Spinal cord (tissue), 10 donors: Measurements from ENCODE around the gene DISP3. TPM values are rescaled to one million over a fixed set of nuclear protein-coding genes. Genes with fewer than 3 reads are reported as not detected.

ENCODE experiments used
- DNase-seq, 6 donors: peaks; one replicate each; pipeline versions ENCODE4 v3.0.0 to v3.0.0-alpha.2; 2013 to 2015; ENCODE audit warnings: low spot score in 6 of 6, low read depth in 4 of 6
- H3K27ac ChIP-seq: one replicate; pipeline ENCODE4 v1.5.1; 2013; ENCODE audit warnings: low read depth, low read length, control low read depth
- H3K27me3 ChIP-seq: one replicate; pipeline ENCODE4 v1.6.1; 2013; ENCODE audit warnings: low read length; ENCODE audit not compliant: control insufficient read depth, insufficient read depth
- H3K36me3 ChIP-seq: one replicate; pipeline ENCODE4 v1.6.1; 2013; ENCODE audit warnings: low read length; ENCODE audit not compliant: control insufficient read depth, insufficient read depth
- H3K4me1 ChIP-seq: one replicate; pipeline ENCODE4 v1.6.1; 2013; ENCODE audit warnings: low read length; ENCODE audit not compliant: control insufficient read depth, insufficient read depth
- H3K4me3 ChIP-seq: one replicate; pipeline ENCODE4 v1.5.1; 2013; ENCODE audit warnings: low read depth, low read length, control low read depth
- H3K9me3 ChIP-seq: one replicate; pipeline ENCODE4 v1.6.1; 2013; ENCODE audit warnings: low read length; ENCODE audit not compliant: control insufficient read depth, insufficient read depth
- WGBS: methylation state at CpG from one replicate; pipeline ENCODE4 v1.1.5; 2013; ENCODE audit warnings: missing lambda C conversion rate; ENCODE audit not compliant: insufficient coverage; 5-methylcytosine and 5-hydroxymethylcytosine counted together
- polyA plus RNA-seq, 2 donors: library from polyadenylated mRNA; unstranded; fragments of 120-200 nt; gene quantifications; one replicate each; pipeline ENCODE4 v1.2.1, GENCODE V29; 2013; ENCODE audit not compliant: insufficient read length in 2 of 2
- total RNA-seq, 2 donors: library from RNA; depleted of rRNA in 1 of 2; stranded (reverse); fragments of 120-200 nt in 1 of 2; fragments of >200 nt in 1 of 2; gene quantifications; one replicate each; pipeline versions ENCODE4 v1.2.3 to v1.2.4, GENCODE V29; 2013 to 2014
- donor health status: healthy.

Gene DISP3
- total and polyA plus RNA-seq, 4 donors, result 7.4 to 29.3 (median 18.4) TPM

GRCh38 chr1:11443043-11443442 lies 35.9 kb upstream of the DISP3 start:
- H3K27me3 ChIP-seq, result no peaks in the 10 kb centered on the region
- peaks cover 56% of the 10 kb centered on the region for H3K4me1 ChIP-seq
- H3K9me3 ChIP-seq, result no peaks in the 10 kb centered on the region
- WGBS, result 100% methylated on average over 1 of the region's 1 CpG
- no peak overlapping the region for H3K27ac ChIP-seq
- DNase-seq, result no peak
- no peaks in the 10 kb centered on the region for H3K36me3 ChIP-seq
- no peak overlapping the region for H3K4me3 ChIP-seq

GRCh38 chr1:11443961-11444658 lies 34.8 kb upstream of the DISP3 start:
- peaks cover 50% of the 10 kb centered on the region for H3K4me1 ChIP-seq
- no peaks in the 10 kb centered on the region for H3K27me3 ChIP-seq
- no peaks in the 10 kb centered on the region for H3K9me3 ChIP-seq

GRCh38 chr1:11444907-11445306 lies 34.0 kb upstream of the DISP3 start:
- no peaks in the 10 kb centered on the region for H3K36me3 ChIP-seq
- no peak for DNase-seq
- no peak overlapping the region for H3K27ac ChIP-seq
- no peaks in the 10 kb centered on the region for H3K9me3 ChIP-seq
- no peak overlapping the region for H3K4me3 ChIP-seq
- H3K4me1 ChIP-seq, result peaks cover 52% of the 10 kb centered on the region
- 89% methylated on average over 7 of the region's 7 CpGs for WGBS
- no peaks in the 10 kb centered on the region for H3K27me3 ChIP-seq

More at GRCh38 chr1:11443961-11444658, 34.8 kb upstream of the DISP3 start:
- WGBS, result 62% methylated on average over 8 of the region's 8 CpGs
- no peaks in the 10 kb centered on the region for H3K36me3 ChIP-seq
- DNase-seq, result no peak
- no peak overlapping the region for H3K4me3 ChIP-seq
- no peak overlapping the region for H3K27ac ChIP-seq

GRCh38 chr1:11447903-11448302 lies 31.1 kb upstream of the DISP3 start:
- Histone ChIP-seq H3K9me3 (no peaks in the 10 kb centered on the region), H3K27ac (no peak overlapping the region), H3K27me3 (no peaks in the 10 kb centered on the region), H3K4me1 (peaks cover 48% of the 10 kb centered on the region), H3K4me3 (no peak overlapping the region), H3K36me3 (no peaks in the 10 kb centered on the region)
- 75% methylated on average over 8 of the region's 10 CpGs for WGBS
- no peak for DNase-seq

GRCh38 chr1:11448373-11449099 lies 30.4 kb upstream of the DISP3 start:
- no peaks in the 10 kb centered on the region for H3K9me3 ChIP-seq
- H3K27ac ChIP-seq, result no peak overlapping the region
- peaks cover 53% of the 10 kb centered on the region for H3K4me1 ChIP-seq
- H3K4me3 ChIP-seq, result no peak overlapping the region
- H3K36me3 ChIP-seq, result no peaks in the 10 kb centered on the region
- WGBS, result 41% methylated on average over 10 of the region's 20 CpGs
- DNase-seq, result peak in 2 of 6 donors; percentile 57 to 90
- no peaks in the 10 kb centered on the region for H3K27me3 ChIP-seq

GRCh38 chr1:11449100-11449403 lies 29.9 kb upstream of the DISP3 start:
- Histone ChIP-seq H3K4me3 (no peak overlapping the region), H3K9me3 (no peaks in the 10 kb centered on the region), H3K4me1 (peaks cover 53% of the 10 kb centered on the region), H3K27me3 (no peaks in the 10 kb centered on the region), H3K27ac (no peak overlapping the region), H3K36me3 (no peaks in the 10 kb centered on the region)
- peak in 1 of 6 donors; percentile 59 for DNase-seq
- WGBS, result 43% methylated on average over 11 of the region's 11 CpGs

GRCh38 chr1:11450310-11450709 lies 28.6 kb upstream of the DISP3 start:
- no peaks in the 10 kb centered on the region for H3K9me3 ChIP-seq
- peaks cover 49% of the 10 kb centered on the region for H3K4me1 ChIP-seq
- H3K36me3 ChIP-seq, result no peaks in the 10 kb centered on the region
- H3K27ac ChIP-seq, result no peak overlapping the region
- no peak overlapping the region for H3K4me3 ChIP-seq
- 92% methylated on average over 2 of the region's 5 CpGs for WGBS
- no peaks in the 10 kb centered on the region for H3K27me3 ChIP-seq
- DNase-seq, result no peak

GRCh38 chr1:11453742-11454491 lies 25.0 kb upstream of the DISP3 start:
- H3K9me3 ChIP-seq, result no peaks in the 10 kb centered on the region
- H3K4me3 ChIP-seq, result no peak overlapping the region
- H3K27ac ChIP-seq, result no peak overlapping the region
- H3K4me1 ChIP-seq, result peaks cover 63% of the 10 kb centered on the region
- DNase-seq, result peak in 2 of 6 donors; percentile 85 to 94
- 55% methylated on average over 23 of the region's 27 CpGs for WGBS
- no peaks in the 10 kb centered on the region for H3K36me3 ChIP-seq
- H3K27me3 ChIP-seq, result no peaks in the 10 kb centered on the region

- Histone ChIP-seq H3K9me3 (no peaks in the 10 kb centered on the region), H3K4me3 (no peak overlapping the region)
Observed at GRCh38 chr1:11455967-11456570, 22.9 kb upstream of the DISP3 start.

More at GRCh38 chr1:11455967-11456570, 22.9 kb upstream of the DISP3 start:
- Histone ChIP-seq H3K27me3 (no peaks in the 10 kb centered on the region), H3K4me1 (peaks cover 61% of the 10 kb centered on the region), H3K27ac (no peak overlapping the region), H3K36me3 (no peaks in the 10 kb centered on the region)
- peak in 2 of 6 donors; percentile 67 to 90 for DNase-seq
- 35% methylated on average over 11 of the region's 11 CpGs for WGBS
